H1 (cell line): ENCODE measurements around the gene SMTN. TPM values are rescaled to one million over a fixed set of nuclear protein-coding genes. Genes with fewer than 3 reads are reported as not detected.
A peak's percentile ranks its signal among the peaks of the same experiment; 100 is the strongest.

ENCODE experiments used
- RAD21 ChIP-seq, 2 experiments: IDR thresholded peaks in 1 of 2; conservative IDR thresholded peaks in 1 of 2; 2 replicates each; pipeline ENCODE4 v1.6.1; 2011; ENCODE audit warnings: low read depth in 2 of 2, low read length in 2 of 2, improper control_type of control experiment in 1 of 2, inconsistent platforms in 1 of 2, mild to moderate bottlenecking in 1 of 2, moderate library complexity in 1 of 2
- SRF ChIP-seq: IDR thresholded peaks from 2 replicates; pipeline ENCODE4 v1.6.1; 2011; ENCODE audit warnings: mild to moderate bottlenecking, low read depth, low read length, moderate library complexity
- polyA plus RNA-seq, 7 experiments: library from polyadenylated mRNA; depleted of rRNA in 3 of 7; stranded (reverse) in 5 of 7; unstranded in 2 of 7; fragments of >200 nt in 5 of 7; fragments of 200-250 nt in 2 of 7; gene quantifications; 1 replicate in 5 of 7; 2 replicates in 1 of 7; 4 replicates in 1 of 7; pipeline versions ENCODE4 v1.2.1 to v1.2.3, GENCODE V29; 2011 to 2013; ENCODE audit warnings: missing spikeins in 2 of 7, mixed read lengths in 2 of 7
- total RNA-seq: library from RNA; stranded (reverse); fragmentation: NEBNext Ultra II Directional; extraction: Animal tissue kit (Norgen Biotek cat#: 25700); gene quantifications from 2 replicates; pipeline ENCODE4 v1.2.1, GENCODE V29; 2021
- TF ChIP-seq, protein P1 (sequence below): fragments of 300-600 bp; sonication (generic); IDR thresholded peaks from 2 replicates; pipeline ENCODE4 v1.7.1; 2012; ENCODE audit warnings: low read length, moderate library complexity, mild to moderate bottlenecking, inconsistent platforms; ENCODE audit not compliant: insufficient replicate concordance

SMTN gene
- total and polyA plus RNA-seq, 2 of the 8 experiments (the other 6 are each of a cell fraction or from before 2014, with no cell fraction given): 12.3 to 20.8 TPM

DNA sequence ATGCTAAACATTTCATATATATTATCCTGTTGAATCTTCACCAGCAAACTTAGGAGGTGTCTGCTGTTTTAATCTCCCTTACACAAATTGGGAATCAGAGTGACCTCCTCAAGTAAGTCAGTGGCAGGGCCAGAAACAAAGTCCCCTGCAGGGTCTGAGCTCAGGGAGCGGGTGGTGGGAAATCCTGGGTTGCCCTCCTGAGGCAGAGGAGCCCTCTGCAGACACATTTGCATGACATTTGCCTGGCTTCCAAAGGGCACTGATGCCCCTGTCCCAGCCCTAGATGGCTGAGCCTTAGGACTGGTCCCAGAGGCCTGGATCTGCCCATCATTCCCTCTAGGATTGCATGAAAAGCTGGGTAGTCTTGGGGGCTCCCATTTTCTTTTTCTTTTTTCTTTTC is 39.5 kb downstream of the SMTN start (continued):
- TF ChIP-seq, protein P1, sequence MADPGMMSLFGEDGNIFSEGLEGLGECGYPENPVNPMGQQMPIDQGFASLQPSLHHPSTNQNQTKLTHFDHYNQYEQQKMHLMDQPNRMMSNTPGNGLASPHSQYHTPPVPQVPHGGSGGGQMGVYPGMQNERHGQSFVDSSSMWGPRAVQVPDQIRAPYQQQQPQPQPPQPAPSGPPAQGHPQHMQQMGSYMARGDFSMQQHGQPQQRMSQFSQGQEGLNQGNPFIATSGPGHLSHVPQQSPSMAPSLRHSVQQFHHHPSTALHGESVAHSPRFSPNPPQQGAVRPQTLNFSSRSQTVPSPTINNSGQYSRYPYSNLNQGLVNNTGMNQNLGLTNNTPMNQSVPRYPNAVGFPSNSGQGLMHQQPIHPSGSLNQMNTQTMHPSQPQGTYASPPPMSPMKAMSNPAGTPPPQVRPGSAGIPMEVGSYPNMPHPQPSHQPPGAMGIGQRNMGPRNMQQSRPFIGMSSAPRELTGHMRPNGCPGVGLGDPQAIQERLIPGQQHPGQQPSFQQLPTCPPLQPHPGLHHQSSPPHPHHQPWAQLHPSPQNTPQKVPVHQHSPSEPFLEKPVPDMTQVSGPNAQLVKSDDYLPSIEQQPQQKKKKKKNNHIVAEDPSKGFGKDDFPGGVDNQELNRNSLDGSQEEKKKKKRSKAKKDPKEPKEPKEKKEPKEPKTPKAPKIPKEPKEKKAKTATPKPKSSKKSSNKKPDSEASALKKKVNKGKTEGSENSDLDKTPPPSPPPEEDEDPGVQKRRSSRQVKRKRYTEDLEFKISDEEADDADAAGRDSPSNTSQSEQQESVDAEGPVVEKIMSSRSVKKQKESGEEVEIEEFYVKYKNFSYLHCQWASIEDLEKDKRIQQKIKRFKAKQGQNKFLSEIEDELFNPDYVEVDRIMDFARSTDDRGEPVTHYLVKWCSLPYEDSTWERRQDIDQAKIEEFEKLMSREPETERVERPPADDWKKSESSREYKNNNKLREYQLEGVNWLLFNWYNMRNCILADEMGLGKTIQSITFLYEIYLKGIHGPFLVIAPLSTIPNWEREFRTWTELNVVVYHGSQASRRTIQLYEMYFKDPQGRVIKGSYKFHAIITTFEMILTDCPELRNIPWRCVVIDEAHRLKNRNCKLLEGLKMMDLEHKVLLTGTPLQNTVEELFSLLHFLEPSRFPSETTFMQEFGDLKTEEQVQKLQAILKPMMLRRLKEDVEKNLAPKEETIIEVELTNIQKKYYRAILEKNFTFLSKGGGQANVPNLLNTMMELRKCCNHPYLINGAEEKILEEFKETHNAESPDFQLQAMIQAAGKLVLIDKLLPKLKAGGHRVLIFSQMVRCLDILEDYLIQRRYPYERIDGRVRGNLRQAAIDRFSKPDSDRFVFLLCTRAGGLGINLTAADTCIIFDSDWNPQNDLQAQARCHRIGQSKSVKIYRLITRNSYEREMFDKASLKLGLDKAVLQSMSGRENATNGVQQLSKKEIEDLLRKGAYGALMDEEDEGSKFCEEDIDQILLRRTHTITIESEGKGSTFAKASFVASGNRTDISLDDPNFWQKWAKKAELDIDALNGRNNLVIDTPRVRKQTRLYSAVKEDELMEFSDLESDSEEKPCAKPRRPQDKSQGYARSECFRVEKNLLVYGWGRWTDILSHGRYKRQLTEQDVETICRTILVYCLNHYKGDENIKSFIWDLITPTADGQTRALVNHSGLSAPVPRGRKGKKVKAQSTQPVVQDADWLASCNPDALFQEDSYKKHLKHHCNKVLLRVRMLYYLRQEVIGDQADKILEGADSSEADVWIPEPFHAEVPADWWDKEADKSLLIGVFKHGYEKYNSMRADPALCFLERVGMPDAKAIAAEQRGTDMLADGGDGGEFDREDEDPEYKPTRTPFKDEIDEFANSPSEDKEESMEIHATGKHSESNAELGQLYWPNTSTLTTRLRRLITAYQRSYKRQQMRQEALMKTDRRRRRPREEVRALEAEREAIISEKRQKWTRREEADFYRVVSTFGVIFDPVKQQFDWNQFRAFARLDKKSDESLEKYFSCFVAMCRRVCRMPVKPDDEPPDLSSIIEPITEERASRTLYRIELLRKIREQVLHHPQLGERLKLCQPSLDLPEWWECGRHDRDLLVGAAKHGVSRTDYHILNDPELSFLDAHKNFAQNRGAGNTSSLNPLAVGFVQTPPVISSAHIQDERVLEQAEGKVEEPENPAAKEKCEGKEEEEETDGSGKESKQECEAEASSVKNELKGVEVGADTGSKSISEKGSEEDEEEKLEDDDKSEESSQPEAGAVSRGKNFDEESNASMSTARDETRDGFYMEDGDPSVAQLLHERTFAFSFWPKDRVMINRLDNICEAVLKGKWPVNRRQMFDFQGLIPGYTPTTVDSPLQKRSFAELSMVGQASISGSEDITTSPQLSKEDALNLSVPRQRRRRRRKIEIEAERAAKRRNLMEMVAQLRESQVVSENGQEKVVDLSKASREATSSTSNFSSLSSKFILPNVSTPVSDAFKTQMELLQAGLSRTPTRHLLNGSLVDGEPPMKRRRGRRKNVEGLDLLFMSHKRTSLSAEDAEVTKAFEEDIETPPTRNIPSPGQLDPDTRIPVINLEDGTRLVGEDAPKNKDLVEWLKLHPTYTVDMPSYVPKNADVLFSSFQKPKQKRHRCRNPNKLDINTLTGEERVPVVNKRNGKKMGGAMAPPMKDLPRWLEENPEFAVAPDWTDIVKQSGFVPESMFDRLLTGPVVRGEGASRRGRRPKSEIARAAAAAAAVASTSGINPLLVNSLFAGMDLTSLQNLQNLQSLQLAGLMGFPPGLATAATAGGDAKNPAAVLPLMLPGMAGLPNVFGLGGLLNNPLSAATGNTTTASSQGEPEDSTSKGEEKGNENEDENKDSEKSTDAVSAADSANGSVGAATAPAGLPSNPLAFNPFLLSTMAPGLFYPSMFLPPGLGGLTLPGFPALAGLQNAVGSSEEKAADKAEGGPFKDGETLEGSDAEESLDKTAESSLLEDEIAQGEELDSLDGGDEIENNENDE: no peak
- TF ChIP-seq SRF (no peak), RAD21 (IDR thresholded peaks at IDR 0.05 in 1 of 2, conservative IDR thresholded peaks at IDR 0.05 in 1 of 2; ENCODE audit: low read depth in 2 of 2, low read length in 2 of 2) (peak in 1 of 2 experiments; percentile 26; a peak in 1 of 4 replicates)
- TF ChIP-seq, all 59 proteins: peak for 1
